Gastrocnemius medialis (tissue), 4 donors: ENCODE data around the gene SLC7A8. TPM values are rescaled to one million over a fixed set of nuclear protein-coding genes. Genes with fewer than 3 reads are reported as not detected.
A peak's percentile ranks its signal among the peaks of the same experiment; 100 is the strongest.

Experiments used
- ATAC-seq, 2 donors: fragments of 150-250 bp; one replicate each; pipeline ENCODE4 v1.9.1; 2016
- DNase-seq, 2 donors: peaks; one replicate each; pipeline ENCODE4 v3.0.0-alpha.2; 2019
- H3K27ac ChIP-seq, 4 donors: fragments of 200-600 bp; sonication (generic); 1 replicate in 1 of 4; 2 replicates in 3 of 4; pipeline ENCODE4 v1.5.1; 2016 to 2018; ENCODE audit warnings: mild to moderate bottlenecking in 2 of 4, moderate library complexity in 1 of 4
- H3K27me3 ChIP-seq, 3 donors: fragments of 200-600 bp; sonication (generic) in 2 of 3; 1 replicate in 1 of 3; 2 replicates in 2 of 3; pipeline versions ENCODE4 v1.5.1 to v1.6.0; 2016 to 2019; ENCODE audit warnings: mild to moderate bottlenecking in 1 of 3, moderate library complexity in 1 of 3
- H3K36me3 ChIP-seq, 2 donors: fragments of 200-600 bp; sonication (generic) in 1 of 2; one replicate each; pipeline ENCODE4 v1.5.1; 2017 to 2018
- H3K4me1 ChIP-seq, 2 donors: fragments of 200-600 bp; sonication (generic) in 1 of 2; one replicate each; pipeline ENCODE4 v1.5.1; 2016 to 2017; ENCODE audit warnings: mild to moderate bottlenecking in 2 of 2
- H3K4me3 ChIP-seq, 4 donors: fragments of 200-600 bp; sonication (generic) in 3 of 4; 1 replicate in 1 of 4; 2 replicates in 3 of 4; pipeline ENCODE4 v1.5.1; 2016 to 2019; ENCODE audit warnings: mild to moderate bottlenecking in 2 of 4
- H3K9me3 ChIP-seq, 3 donors: fragments of 200-600 bp; sonication (generic) in 2 of 3; 1 replicate in 1 of 3; 2 replicates in 2 of 3; pipeline ENCODE4 v1.5.1; 2016 to 2019
- CTCF ChIP-seq, 5 experiments: fragments of 450-650 bp in 3 of 5; fragments of 200-600 bp in 2 of 5; sonication (generic) in 2 of 5; IDR thresholded peaks in 4 of 5; conservative IDR thresholded peaks in 1 of 5; 1 replicate in 4 of 5; 2 replicates in 1 of 5; pipeline ENCODE4 v1.5.1; 2016 to 2019; ENCODE audit warnings: antibody characterized with exemption in 5 of 5, mild to moderate bottlenecking in 3 of 5, moderate library complexity in 3 of 5
- POLR2A ChIP-seq, 2 donors: fragments of 450-650 bp; IDR thresholded peaks; one replicate each; pipeline ENCODE4 v1.6.1; 2017; ENCODE audit warnings: antibody characterized with exemption in 2 of 2, mild to moderate bottlenecking in 2 of 2, moderate library complexity in 2 of 2
- in situ Hi-C, 4 donors: fragments of 200-750 bp; cut with MboI; loops; one replicate each; pipeline versions ENCODE4 v1.15.0 to v1.8.0; 2017; ENCODE audit warnings: low sequenced_read_pairs in 4 of 4
- intact Hi-C: fragments of 100-400 bp; cut with DNase I; formaldehyde crosslinking; loops from one replicate; pipeline ENCODE4 v1.15.1; 2023; ENCODE audit warnings: low total_unique reads
- total RNA-seq, 4 donors: library from RNA; depleted of rRNA; stranded (reverse); fragments of >200 nt; gene quantifications; one replicate each; pipeline versions ENCODE4 v1.1.0 to v1.2.3, GENCODE V29; 2016

SLC7A8 gene
- total RNA-seq, 4 donors from 2014 or later: 34.5 to 199 (median 63.7) TPM

GRCh38 chr14:23121361-23121771 lies 62.1 kb downstream of the SLC7A8 start:
- no peak for DNase-seq

GRCh38 chr14:23120541-23121251 lies 62.8 kb downstream of the SLC7A8 start:
- H3K4me1 ChIP-seq: peaks cover 22 to 29% of the 10 kb centered on the region in 2 donors

More at GRCh38 chr14:23121361-23121771, 62.1 kb downstream of the SLC7A8 start:
- H3K9me3 ChIP-seq: no peaks in the 10 kb centered on the region
- H3K36me3 ChIP-seq: no peaks in the 10 kb centered on the region
- intact Hi-C loops (loop anchor here (5.0 kb wide), 1 partner anchor 166 kb away; the partner anchor contains the start of gene HOMEZ), in situ Hi-C loops (loop anchor here in 2 of 4 donors (5.0 to 25.0 kb wide), 2 partner anchors 66 to 166 kb away; partner anchors contain the start of gene HOMEZ (in 2 of the 2))
- peak overlapping the region; percentile 56 to 85 (median 76) for H3K27ac ChIP-seq
- no peak for TF ChIP-seq CTCF (IDR thresholded peaks at IDR 0.05 in 4 of 5, conservative IDR thresholded peaks at IDR 0.05 in 1 of 5)
- TF ChIP-seq POLR2A (IDR thresholded peaks at IDR 0.05): no peak
- H3K4me1 ChIP-seq: peaks cover 29 to 35% of the 10 kb centered on the region in 2 donors
- H3K4me3 ChIP-seq: no peak overlapping the region
- ATAC-seq: peak in 1 of 2 donors; percentile 5
- H3K27me3 ChIP-seq: no peaks in the 10 kb centered on the region

GRCh38 chr14:23119363-23120327 lies 63.8 kb downstream of the SLC7A8 start:
- no peak for TF ChIP-seq POLR2A (IDR thresholded peaks at IDR 0.05)
- TF ChIP-seq CTCF (IDR thresholded peaks at IDR 0.05 in 4 of 5, conservative IDR thresholded peaks at IDR 0.05 in 1 of 5): no peak
- Histone ChIP-seq H3K27me3 (peaks cover 0 to 3% (median 0%) of the 10 kb centered on the region in 3 donors), H3K4me1 (peaks cover 15 to 18% of the 10 kb centered on the region in 2 donors), H3K4me3 (no peak overlapping the region), H3K9me3 (no peaks in the 10 kb centered on the region), H3K27ac (no peak overlapping the region), H3K36me3 (no peaks in the 10 kb centered on the region)
- intact Hi-C loops: loop anchor here (1.0 to 5.0 kb wide), 2 partner anchors 68 to 168 kb away; partner anchors contain the start of gene HOMEZ
- ATAC-seq (no peak), DNase-seq (no peak)
- in situ Hi-C loops: loop anchor here (5.0 to 25.0 kb wide), 2 partner anchors 68 to 168 kb away; partner anchors contain the start of gene HOMEZ (in 2 of the 4)

More at GRCh38 chr14:23120541-23121251, 62.8 kb downstream of the SLC7A8 start:
- intact Hi-C loops: loop anchor here (1.0 to 5.0 kb wide), 2 partner anchors 67 to 167 kb away; partner anchors contain the start of gene HOMEZ
- TF ChIP-seq POLR2A (IDR thresholded peaks at IDR 0.05): no peak
- peak; percentile 100 for TF ChIP-seq CTCF (IDR thresholded peaks at IDR 0.05 in 4 of 5, conservative IDR thresholded peaks at IDR 0.05 in 1 of 5)
- no peaks in the 10 kb centered on the region for H3K9me3 ChIP-seq
- H3K27ac ChIP-seq: peak overlapping the region; percentile 56 to 85 (median 76)
- in situ Hi-C loops: loop anchor here in 2 of 4 donors (5.0 to 25.0 kb wide), 2 partner anchors 67 to 167 kb away; partner anchors contain the start of gene HOMEZ (in 2 of the 2)
- H3K4me3 ChIP-seq: no peak overlapping the region
- no peaks in the 10 kb centered on the region for H3K36me3 ChIP-seq
- H3K27me3 ChIP-seq: peaks cover 0 to 3% (median 0%) of the 10 kb centered on the region in 3 donors
- DNase-seq: peak; percentile 81 to 88
- ATAC-seq: peak; percentile 51 to 70
